Activated CD8-positive, alpha-beta memory T cell treated with anti-CD3 and anti-CD28 coated beads for 36 hours (primary cell): ENCODE results near the gene TTC22. TPM values are rescaled to one million over a fixed set of nuclear protein-coding genes. Genes with fewer than 3 reads are reported as not detected.

Experiments used
- CTCF ChIA-PET: fragments of 350-600 bp; sonication (Branson Sonifier 250); formaldehyde crosslinking; loops from one replicate; lab custom pipeline; 2021; ENCODE audit warnings: antibody characterized with exemption; lab: Charles Lee
- POLR2A ChIA-PET: fragments of 350-600 bp; sonication (Branson Sonifier 250); formaldehyde crosslinking; loops from one replicate; lab custom pipeline; 2021; ENCODE audit warnings: antibody characterized with exemption; lab: Charles Lee
- total RNA-seq, 2 experiments: library from RNA; stranded (reverse); gene quantifications; one replicate each; pipeline ENCODE4 v1.2.3, GENCODE V29; 2021

TTC22 gene
- total RNA-seq, 2 experiments from 2014 or later = 1.6 to 2.1 TPM

DNA sequence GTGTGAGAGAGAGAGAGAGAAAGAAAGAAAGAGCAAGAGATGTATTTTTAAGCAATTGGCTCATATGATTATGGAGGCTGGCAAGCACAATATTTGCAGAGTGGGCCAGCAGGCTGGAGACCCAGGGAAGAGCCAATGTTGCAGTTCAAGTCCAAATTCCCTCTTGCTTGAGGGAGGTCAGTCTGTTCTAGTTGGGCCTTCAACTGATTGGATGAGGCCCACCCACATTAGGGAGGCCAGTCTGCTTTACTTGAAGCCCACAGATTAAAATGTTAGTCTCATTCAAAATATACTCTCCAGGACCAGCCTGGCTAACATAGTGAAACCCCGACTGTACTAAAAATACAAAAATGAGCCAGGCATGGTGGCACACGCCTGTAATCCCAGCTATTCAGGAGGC, 28.2 kb downstream of the TTC22 start:
- ChIA-PET POLR2A (no interaction called here), CTCF (no interaction called here)

DNA sequence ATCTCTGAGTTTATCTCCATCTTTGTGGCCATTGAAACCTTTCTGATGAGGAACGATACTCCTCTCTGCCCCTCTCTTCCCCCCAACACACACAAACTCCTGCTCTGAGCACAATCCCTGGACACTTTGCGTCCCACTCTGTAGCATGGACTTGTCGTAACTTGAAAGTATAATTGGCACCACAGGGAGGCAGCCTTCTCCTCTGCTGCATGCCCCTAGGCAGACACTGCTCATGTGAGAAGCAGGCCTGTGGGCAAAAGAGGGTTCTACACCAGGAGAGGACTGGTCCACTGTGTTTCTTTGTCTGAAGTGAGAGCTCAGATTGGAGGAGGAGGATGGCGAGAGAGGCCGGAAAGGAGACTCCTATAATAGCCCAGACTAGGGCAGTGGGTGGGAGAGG, 33.0 kb downstream of the TTC22 start:
- CTCF ChIA-PET = no interaction called here
- POLR2A ChIA-PET = no interaction called here

DNA sequence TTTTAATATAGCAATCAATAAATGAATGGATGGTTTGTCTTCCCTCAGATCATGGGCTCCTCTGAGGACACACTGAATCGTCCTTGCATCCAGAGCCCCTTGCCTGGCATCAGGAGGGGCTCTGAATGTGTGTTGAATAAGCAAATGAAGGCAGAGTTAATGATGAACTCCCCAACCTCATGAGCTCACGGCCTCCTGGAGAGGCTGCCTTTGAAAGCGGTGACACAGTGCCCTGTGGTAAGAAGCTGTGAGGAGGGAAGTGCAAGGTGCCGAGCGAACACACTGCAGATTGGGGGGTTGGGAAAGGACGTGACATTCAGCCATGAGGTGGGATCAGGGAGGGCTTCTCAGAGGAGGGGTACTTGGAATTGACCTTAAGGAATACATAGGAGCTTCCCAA, 33.6 kb downstream of the TTC22 start:
- POLR2A ChIA-PET = no interaction called here
- CTCF ChIA-PET = no interaction called here

DNA sequence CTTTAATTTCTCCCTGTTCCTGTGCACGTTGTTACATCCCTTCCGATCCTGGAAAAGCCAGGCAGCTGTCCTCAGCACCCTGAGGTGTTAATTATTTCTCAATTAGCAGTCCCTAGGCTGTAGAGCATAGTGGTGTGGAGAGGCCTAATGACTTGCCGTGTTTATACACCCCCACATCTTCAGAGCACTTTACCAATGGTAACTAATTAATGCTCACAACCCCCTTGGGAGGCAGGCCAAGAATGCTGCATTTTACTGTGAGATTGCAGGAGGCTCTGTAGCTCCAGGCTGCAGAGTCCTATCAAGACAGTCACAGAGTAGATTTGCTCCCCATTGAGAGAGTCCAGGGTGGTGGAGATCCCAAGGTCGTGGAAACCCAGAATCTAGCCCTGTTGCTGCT, 34.4 kb downstream of the TTC22 start:
- POLR2A ChIA-PET = no interaction called here
- CTCF ChIA-PET = interaction anchor here (1.1 kb wide), 1 partner anchor 32 kb away, joined by 3 read pairs; no protein-coding TSS in a partner anchor

DNA sequence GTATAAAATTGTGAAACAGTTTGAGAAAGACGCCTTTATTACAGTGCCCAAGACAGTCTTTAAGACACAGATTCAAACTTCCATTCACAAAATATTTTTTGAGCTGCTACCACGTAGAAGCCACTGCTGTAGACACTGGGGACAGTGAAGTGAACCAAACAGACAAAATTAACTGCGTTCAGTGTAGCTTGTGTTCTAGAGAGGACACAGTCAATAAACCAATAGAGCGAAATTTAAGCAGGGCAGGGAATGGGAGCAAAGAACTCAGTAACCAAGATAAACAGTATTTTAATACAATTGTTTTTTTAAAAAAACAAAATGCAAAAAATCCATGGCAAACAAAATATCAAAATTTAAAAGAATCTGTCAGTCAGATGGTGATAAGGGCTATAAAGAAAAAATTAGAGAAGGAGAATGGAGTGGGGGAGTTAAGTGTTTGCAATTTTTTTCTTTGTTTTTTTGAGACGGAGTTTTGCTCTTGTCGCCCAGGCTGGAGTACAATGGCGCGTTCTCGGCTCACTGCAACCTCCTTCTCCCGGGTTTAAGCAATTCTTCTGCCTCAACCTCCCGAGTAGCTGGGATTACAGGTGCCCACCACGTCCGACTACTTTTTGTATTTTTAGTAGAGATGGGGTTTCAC, 36.1 kb downstream of the TTC22 start:
- ChIA-PET POLR2A (no interaction called here), CTCF (interaction anchor here (1.1 kb wide), 1 partner anchor 45 kb away, joined by 3 read pairs; no protein-coding TSS in a partner anchor)

DNA sequence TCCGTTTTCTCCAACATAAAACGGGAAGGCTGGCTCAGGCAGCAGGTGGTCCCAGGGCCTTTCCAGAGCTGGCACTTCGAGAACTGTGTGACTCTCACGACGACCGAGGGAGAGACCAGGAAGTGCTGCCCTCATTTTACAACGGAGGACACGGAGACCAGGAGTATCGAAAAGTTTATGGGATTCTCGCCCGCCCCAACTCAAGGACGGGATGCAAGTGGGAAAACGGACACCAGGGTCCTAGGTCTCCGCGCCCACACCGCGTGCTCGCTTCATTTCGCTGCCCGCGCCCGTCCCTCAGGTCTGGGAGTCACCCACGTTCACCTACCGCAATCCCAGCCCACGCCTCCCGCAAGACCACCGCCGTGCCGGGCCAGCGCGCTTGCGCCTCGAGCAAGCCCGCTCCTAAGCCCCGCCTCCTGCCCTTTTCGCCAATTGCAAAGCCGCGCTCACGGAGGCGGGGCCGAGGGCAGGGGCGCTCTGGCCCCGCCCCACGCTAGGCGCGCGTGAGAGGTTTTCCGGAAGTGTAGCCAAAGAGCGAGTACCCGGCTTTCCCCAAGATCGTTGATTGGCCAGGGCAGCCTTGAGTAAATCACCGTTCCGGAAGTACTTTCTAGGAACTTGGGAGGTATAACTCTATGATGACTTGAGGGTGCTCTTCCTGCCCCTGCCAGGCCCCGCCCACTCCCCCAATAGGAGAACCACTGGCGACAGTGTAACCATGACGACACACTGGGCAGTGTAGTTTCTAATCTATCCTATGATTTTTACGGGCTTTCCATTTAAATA, 36.8 kb downstream of the TTC22 start, which contains the start of gene PARS2:
PARS2 (minus strand) TSS at position 391 of the 789 bp plus-strand sequence. CDS start 5,362 bp downstream, outside the sequence.
- ChIA-PET CTCF (interaction anchor here (0.7 to 1.4 kb wide), 3 partner anchors 27 to 181 kb away, joined by 3 to 4 read pairs (median 3); no protein-coding TSS in a partner anchor), POLR2A (no interaction called here)

DNA sequence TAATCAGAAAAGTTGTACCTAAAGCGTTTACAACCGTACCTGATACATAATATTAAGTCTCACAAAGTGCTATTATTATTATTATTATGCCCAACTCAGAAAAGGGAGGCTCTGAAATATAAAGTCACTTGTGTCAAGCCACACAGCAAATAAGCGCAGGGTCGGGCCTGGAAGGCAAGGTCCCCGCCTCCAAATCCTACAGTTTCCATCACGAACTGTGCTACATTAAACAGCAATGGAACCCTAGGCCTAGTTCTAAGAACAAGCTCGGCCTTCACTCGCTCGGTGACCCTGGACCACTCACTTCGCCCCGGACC, 37.3 kb downstream of the TTC22 start:
- POLR2A ChIA-PET = no interaction called here
- CTCF ChIA-PET = interaction anchor here (0.7 to 1.4 kb wide), 2 partner anchors 28 to 181 kb away, joined by 3 to 4 read pairs; no protein-coding TSS in a partner anchor

DNA sequence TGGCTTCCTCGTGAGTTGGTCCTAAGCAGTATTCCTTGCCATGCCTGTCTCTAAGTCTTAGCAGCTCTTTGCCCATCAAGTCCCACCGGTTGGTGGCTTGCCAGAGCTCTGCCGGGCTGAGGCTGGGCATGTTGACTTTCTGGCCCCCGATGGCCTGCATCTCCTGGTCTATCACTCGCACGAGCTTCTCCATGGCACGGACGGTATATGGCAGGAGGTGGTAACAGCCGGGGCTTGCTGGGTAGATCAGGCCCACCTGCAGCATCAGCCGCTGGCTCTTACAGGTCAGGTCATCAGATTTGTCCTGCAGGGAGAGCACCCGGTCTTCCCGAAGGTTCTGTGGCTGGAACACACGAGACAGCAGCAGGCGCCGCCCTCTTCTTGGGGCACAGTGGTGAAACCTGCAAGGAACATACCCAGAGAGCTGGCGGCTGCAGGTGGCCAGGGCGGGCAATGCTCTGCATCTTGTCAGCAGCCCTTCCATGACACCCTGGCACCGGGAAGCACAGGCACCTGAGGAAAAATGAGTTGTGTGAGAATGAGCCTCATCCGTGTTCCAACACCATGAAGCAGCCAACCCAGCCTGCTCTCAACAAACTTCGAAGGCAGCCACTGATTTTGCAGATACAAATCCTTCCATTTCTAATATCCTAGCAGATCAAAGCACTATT, 42.3 kb downstream of the TTC22 start:
- ChIA-PET POLR2A (no interaction called here), CTCF (no interaction called here)

DNA sequence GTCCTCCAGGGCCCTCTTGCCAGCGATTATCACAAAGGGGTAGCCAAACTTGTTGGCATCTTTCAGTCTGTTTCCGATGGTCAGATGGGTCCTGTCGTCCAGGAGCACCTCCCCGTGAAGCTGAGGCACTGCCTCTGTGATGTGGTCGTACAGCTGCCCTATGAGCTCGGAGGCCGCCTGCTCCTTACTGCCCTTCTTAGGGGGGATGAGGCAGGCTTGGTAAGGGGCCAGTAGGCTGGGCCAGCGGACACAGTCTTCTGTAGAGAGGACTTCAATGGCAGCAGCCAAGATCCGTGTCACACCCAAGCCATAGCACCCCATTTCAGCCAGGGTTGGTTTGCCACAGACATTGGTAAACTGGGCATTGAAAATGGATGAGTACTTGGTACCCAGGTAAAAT, 43.3 kb downstream of the TTC22 start:
- ChIA-PET POLR2A (no interaction called here), CTCF (no interaction called here)

DNA sequence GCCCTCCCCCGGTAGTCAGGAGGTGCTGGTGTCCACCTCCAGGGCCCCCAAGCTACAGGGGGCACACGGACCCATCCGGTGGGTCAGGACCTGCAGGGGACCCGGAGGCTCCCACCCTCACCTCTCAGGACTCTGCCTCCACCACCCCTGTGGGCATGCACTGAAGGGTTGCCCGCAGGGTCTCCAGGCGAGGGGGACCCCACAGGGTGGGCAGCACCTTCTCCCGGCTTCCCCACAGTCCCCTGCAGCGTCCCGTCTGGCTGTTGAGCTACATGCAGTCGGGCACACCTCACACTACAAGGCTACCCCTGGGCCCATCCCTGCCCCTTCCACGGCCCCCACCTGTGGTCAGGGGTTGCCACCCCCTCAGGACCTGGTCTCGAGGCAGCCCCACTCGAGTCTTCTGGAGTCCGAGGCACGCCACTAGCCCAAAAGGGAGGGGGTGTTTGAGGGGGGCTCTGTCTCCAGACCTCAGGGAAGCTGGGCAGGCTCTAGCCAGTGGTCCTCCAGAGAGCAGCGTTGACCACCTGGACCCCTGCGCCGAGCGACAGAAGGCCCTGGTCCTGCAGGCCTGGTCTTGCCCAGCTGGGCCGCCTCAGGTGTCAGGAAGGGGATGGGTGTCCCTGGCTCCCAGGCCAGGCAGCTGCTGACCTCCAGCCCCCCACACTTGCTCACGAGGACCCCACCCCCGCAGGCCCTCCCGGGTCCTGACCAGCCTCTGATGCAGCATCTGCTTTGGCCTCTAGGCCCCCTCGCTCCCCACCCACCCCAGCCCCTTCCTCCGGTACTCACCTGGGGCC, 46.4 kb downstream of the TTC22 start:
- ChIA-PET CTCF (no interaction called here), POLR2A (no interaction called here)

DNA sequence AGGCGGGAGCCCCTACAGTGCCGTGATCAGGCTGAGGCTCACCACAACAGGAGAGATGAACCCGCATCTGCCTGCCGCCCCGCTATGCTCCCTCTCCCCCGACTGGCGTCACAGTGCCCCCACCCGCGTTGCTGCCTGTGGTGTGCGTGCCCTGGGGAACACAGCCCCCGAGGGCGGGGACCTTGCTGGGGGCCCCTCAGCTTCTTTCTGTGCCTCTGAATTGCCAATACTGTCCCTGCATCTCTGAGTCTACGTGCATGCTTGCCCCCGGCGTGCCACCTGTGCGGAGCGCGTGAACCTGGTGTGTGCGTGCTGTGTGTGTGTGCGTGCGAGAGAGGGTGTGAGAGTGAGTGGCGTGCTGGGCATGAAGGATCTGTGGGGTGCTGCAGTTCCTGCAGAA, 47.1 kb downstream of the TTC22 start:
- ChIA-PET POLR2A (no interaction called here), CTCF (no interaction called here)

DNA sequence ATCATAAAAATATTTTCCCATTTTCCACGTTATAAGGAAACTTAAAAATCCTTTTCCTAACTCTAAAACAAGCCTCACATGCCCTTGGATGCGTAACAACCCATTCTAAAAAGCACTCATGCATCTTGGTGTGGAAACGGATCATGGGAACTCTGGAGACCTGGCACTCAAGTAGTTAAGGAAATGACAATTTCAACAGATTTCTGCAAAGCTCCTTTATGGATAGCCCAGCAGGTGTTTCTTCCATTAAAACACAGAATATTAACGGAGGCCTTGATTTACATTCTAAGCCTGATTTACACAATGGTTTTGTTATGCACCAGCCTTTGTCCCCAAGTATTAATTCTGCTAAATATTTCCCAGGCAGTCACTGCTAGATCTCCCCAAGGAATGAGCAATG, 49.7 kb downstream of the TTC22 start:
- ChIA-PET CTCF (no interaction called here), POLR2A (no interaction called here)

DNA sequence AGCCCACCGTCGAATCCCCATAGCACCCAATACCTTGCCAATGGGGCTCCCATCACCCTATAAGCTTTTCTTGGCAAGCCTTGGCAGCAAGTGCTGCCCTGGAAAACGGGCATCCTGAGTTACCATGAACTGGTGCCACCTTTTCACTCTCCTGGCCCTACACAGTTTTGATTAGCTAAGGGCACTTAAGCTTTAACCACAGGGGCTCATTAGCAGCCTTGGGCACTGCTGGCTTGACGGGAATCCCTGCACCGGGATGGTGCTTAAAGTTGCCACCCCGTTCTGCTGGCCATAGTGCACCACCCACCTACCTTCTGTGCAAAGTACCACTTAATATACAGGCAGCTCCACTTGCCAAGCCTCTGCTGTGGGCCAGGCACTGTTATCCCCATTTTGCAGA, 50.5 kb downstream of the TTC22 start:
- ChIA-PET CTCF (no interaction called here), POLR2A (no interaction called here)

DNA sequence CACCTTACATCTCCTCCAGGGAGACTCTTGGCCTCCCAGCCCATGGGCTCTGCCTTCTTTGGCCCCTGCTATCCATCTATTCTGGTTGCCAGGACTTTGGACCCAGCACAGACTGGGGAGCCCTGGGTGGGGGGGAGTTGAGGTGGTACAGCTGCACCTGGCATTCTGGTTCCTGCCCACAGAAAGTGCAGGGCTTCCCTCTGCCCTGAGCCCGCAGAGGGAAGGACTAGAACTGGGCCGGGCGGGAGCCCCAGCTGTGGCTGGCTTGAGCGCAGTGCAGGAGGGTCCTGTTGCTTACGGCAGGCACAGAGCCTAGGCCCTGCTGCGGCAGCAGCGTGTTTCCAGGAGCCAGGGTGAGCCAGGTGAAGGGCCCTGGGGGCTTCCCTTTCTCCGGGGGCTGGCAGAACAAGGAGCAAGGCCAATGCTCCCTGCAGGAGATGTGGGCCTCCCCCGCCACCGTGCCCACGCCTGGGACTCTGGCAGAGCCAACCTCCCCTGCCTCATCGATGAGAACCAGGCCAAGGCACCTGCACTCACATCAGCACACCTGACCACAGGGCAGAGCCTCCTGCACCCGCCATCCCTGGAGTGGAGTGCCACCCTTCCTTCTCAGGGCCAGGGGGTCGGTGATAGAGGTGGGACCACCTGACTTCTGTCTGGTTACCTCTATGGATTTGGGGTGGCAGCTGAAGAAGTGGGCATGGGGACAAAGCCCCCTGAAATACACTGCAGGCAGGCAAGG, 52.9 kb downstream of the TTC22 start:
- ChIA-PET CTCF (no interaction called here), POLR2A (no interaction called here)

DNA sequence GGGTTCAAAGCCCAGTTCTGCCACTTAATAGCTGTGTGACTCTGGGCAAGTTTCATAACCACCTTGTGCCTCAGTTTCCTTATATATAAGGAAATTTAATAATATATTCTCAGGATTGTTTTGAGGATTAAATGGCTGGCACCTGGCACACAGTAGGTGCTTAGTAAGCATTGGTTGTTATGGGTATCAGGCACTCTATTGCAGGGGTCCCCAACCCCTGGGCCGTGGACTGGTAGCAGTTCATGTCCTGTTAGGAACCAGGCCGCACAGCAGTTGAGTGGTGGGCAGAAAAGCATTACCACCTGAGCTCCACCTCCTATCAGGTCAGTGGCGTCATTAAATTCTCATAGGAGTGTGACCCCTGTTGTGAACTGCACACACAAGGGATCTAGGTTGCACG, 55.3 kb downstream of the TTC22 start:
- POLR2A ChIA-PET = no interaction called here
- CTCF ChIA-PET = interaction anchor here (1.0 kb wide), 1 partner anchor 64 kb away, joined by 3 read pairs; no protein-coding TSS in a partner anchor

DNA sequence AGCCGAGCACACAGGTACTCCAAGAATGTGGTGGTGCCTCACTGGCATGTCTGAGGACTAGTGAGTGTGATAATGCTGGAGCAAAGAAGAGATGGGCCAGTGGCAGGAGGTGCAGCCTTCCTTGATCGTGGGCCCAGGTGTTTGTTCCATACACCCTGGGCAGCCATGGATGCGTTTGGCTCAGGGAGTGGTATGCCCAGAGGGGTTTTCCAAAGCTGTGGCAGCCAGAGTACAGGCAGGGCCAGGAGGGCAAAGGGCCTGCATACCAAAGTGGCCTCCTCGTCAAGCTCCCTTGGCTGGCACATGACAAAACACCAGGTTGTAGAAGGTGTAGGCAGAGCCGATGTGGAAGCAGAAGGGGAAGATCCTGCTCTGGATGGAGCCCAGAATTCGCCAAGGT, 55.8 kb downstream of the TTC22 start:
- ChIA-PET POLR2A (no interaction called here), CTCF (interaction anchor here (1.0 kb wide), 1 partner anchor 65 kb away, joined by 3 read pairs; no protein-coding TSS in a partner anchor)

DNA sequence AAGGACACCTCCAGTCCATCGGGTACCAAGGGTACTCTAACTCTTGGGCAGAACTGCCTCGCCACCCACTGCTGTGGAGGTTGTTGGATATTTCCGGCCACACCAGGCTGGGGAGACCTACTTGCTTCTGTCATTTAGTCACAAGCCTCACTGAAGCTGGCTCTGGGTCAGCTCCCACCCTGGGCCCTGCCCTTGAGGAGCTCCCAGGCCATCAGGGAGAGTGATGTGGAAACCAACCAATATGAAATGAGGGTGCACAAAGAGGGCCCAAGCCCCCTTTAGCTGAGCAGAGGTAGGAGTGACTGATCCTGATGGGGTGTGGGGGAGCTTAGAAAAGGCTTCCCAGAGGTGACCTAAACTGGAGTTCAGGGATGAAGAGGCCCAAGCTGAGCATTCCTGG, 56.4 kb downstream of the TTC22 start:
- POLR2A ChIA-PET = no interaction called here
- CTCF ChIA-PET = interaction anchor here (1.0 kb wide), 1 partner anchor 65 kb away, joined by 3 read pairs; no protein-coding TSS in a partner anchor

DNA sequence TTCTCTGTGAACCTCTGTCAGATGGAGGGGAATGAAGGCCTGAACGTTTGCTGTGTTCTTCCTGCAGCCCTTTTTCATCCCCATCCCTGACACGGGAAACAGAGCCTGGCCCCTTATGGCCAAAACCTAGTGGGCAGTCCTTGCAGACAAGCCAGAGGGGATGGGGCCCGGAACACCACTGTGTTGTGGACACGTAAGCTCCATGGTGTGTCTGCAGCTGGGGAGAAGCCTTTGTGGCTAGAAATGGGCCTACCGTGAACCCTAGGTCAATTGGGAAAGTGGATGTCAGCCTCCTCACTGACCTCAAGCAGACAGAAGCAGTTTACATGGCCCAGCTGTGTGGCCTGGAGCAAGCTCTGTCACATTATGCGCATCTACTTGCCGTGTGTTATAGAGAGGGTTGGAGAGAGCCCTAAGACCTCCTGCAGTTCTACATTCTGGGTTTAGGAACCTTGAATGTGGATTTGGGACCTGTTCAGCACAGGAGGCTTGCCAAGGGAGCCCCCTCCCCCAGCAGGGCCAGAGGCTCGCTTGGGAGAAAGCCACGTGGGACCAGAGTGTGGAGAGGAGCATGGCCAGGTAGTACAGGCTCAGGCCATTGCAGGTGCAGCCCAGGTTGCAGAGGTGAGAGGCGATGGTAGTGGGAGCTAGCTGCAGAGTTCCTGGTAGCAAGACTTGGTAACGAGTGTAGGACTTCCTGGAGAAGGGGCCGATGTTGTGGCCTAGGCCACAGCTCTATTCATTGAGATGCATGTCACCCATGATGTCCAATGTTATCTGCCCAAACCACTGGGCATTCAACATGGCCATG, 57.5 kb downstream of the TTC22 start:
- ChIA-PET POLR2A (no interaction called here), CTCF (no interaction called here)
